H9 (cell line): ENCODE measurements around the gene C2orf78. TPM values are rescaled to one million over a fixed set of nuclear protein-coding genes. Genes with fewer than 3 reads are reported as not detected.

Experiments
- DNase-seq: peaks from one replicate; pipeline ENCODE4 v3.0.0-alpha.2; 2017
- H2AFZ ChIP-seq: one replicate; pipeline ENCODE4 v1.6.1; 2013; ENCODE audit warnings: mild to moderate bottlenecking, low read length, control low read depth, moderate library complexity
- H2AK5ac ChIP-seq: 2 replicates; pipeline ENCODE4 v1.6.1; 2013; ENCODE audit warnings: low read length, control low read depth, mixed read lengths; ENCODE audit not compliant: insufficient read length
- H2BK120ac ChIP-seq: one replicate; pipeline ENCODE4 v1.6.1; 2013; ENCODE audit warnings: low read depth, mild to moderate bottlenecking, low read length, control low read depth, inconsistent platforms; ENCODE audit not compliant: poor library complexity, severe bottlenecking
- H2BK12ac ChIP-seq: 2 replicates; pipeline ENCODE4 v1.6.1; 2013; ENCODE audit warnings: low read length, control low read depth, mixed read lengths, low read depth; ENCODE audit not compliant: insufficient read length
- H2BK15ac ChIP-seq: 2 replicates; pipeline ENCODE4 v1.6.1; 2013; ENCODE audit warnings: low read depth, low read length, control low read depth
- H2BK20ac ChIP-seq: one replicate; pipeline ENCODE4 v1.6.1; 2013; ENCODE audit warnings: low read depth, mild to moderate bottlenecking, low read length, control low read depth, inconsistent platforms; ENCODE audit not compliant: poor library complexity, severe bottlenecking
- H2BK5ac ChIP-seq: 2 replicates; pipeline ENCODE4 v1.6.1; 2013; ENCODE audit warnings: low read length, control low read depth, mixed read lengths; ENCODE audit not compliant: insufficient read length
- H3K14ac ChIP-seq: 2 replicates; pipeline ENCODE4 v1.6.1; 2013; ENCODE audit warnings: low read length, control low read depth; ENCODE audit not compliant: insufficient read depth
- H3K18ac ChIP-seq: 2 replicates; pipeline ENCODE4 v1.6.1; 2013; ENCODE audit warnings: low read depth, mild to moderate bottlenecking, mixed read lengths, low read length, control low read depth; ENCODE audit not compliant: insufficient read length
- H3K23ac ChIP-seq: 2 replicates; pipeline ENCODE4 v1.6.1; 2013; ENCODE audit warnings: low read length, control low read depth, mixed read lengths, low read depth; ENCODE audit not compliant: insufficient read length
- H3K23me2 ChIP-seq: 2 replicates; pipeline ENCODE4 v1.6.1; 2013; ENCODE audit warnings: low read depth, mild to moderate bottlenecking, mixed read lengths, low read length, control low read depth; ENCODE audit not compliant: insufficient read length, poor library complexity, severe bottlenecking
- H3K27ac ChIP-seq: 2 replicates; pipeline ENCODE4 v1.5.1; 2013; ENCODE audit warnings: low read length, control low read depth, mixed read lengths, low read depth; ENCODE audit not compliant: insufficient read length
- H3K27me3 ChIP-seq: 2 replicates; pipeline ENCODE4 v1.6.1; 2013; ENCODE audit warnings: low read length, control low read depth, inconsistent platforms; ENCODE audit not compliant: insufficient read depth
- H3K4ac ChIP-seq: 2 replicates; pipeline ENCODE4 v1.6.1; 2013; ENCODE audit warnings: low read depth, mild to moderate bottlenecking, control low read depth, inconsistent platforms, low read length, moderate library complexity
- H3K4me1 ChIP-seq: 2 replicates; pipeline ENCODE4 v1.6.1; 2013; ENCODE audit warnings: low read length, control low read depth, inconsistent platforms; ENCODE audit not compliant: insufficient read depth
- H3K4me2 ChIP-seq: 2 replicates; pipeline ENCODE4 v1.6.1; 2013; ENCODE audit warnings: low read length, control low read depth, mixed read lengths; ENCODE audit not compliant: insufficient read length, insufficient read depth
- H3K56ac ChIP-seq: 2 replicates; pipeline ENCODE4 v1.6.1; 2013; ENCODE audit warnings: low read depth, mild to moderate bottlenecking, mixed read lengths, low read length, control low read depth; ENCODE audit not compliant: insufficient read length
- H3K79me1 ChIP-seq: 2 replicates; pipeline ENCODE4 v1.6.1; 2013; ENCODE audit warnings: low read depth, mild to moderate bottlenecking, moderate library complexity, low read length, control low read depth, inconsistent platforms; ENCODE audit not compliant: insufficient read depth, poor library complexity, severe bottlenecking
- H3K79me2 ChIP-seq: 2 replicates; pipeline ENCODE4 v1.6.1; 2013; ENCODE audit warnings: low read length, control low read depth, inconsistent platforms; ENCODE audit not compliant: insufficient read depth
- H3K9ac ChIP-seq: 2 replicates; pipeline ENCODE4 v1.6.1; 2013; ENCODE audit warnings: low read length, control low read depth, mixed read lengths; ENCODE audit not compliant: insufficient read length; ENCODE audit errors: extremely low read depth
- H3K9me3 ChIP-seq: one replicate; pipeline ENCODE4 v1.6.1; 2013; ENCODE audit warnings: low read depth, low read length, inconsistent platforms; ENCODE audit not compliant: control insufficient read depth
- H3T11ph ChIP-seq: one replicate; pipeline ENCODE4 v1.6.1; 2013; ENCODE audit warnings: mild to moderate bottlenecking, low read length, control low read depth, inconsistent platforms
- H4K20me1 ChIP-seq: one replicate; pipeline ENCODE4 v1.6.1; 2013; ENCODE audit not compliant: control insufficient read depth, insufficient read length, insufficient read depth
- H4K5ac ChIP-seq: 2 replicates; pipeline ENCODE4 v1.6.1; 2013; ENCODE audit warnings: low read depth, mild to moderate bottlenecking, mixed read lengths, low read length, control low read depth; ENCODE audit not compliant: insufficient read length
- H4K8ac ChIP-seq: replicated peaks from 2 replicates; pipeline ENCODE4 v1.6.1; 2013; ENCODE audit warnings: low read length, control low read depth, mixed read lengths, low read depth; ENCODE audit not compliant: insufficient read length
- H4K91ac ChIP-seq: 2 replicates; pipeline ENCODE4 v1.6.1; 2013; ENCODE audit warnings: low read depth, mild to moderate bottlenecking, moderate library complexity, mixed read lengths, low read length, control low read depth; ENCODE audit not compliant: insufficient read length
- H3K27ac Mint-ChIP-seq, 3 experiments: 2 replicates in 2 of 3; 3 replicates in 1 of 3; pipeline ENCODE4 v1.8.0; 2020 to 2021; ENCODE audit warnings: mixed read lengths in 3 of 3, mild to moderate bottlenecking in 1 of 3, moderate library complexity in 1 of 3
- H3K27me3 Mint-ChIP-seq: 2 replicates; pipeline ENCODE4 v1.8.0; 2021; ENCODE audit warnings: low read depth, mild to moderate bottlenecking, moderate library complexity, mixed read lengths
- H3K36me3 Mint-ChIP-seq, 3 experiments: 2 replicates in 2 of 3; 3 replicates in 1 of 3; pipeline ENCODE4 v1.8.0; 2020 to 2021; ENCODE audit warnings: low read depth in 3 of 3, mixed read lengths in 3 of 3; ENCODE audit not compliant: insufficient read depth in 1 of 3
- H3K4me1 Mint-ChIP-seq, 2 experiments: 2 replicates each; pipeline ENCODE4 v1.8.0; 2020; ENCODE audit warnings: mixed read lengths in 2 of 2
- H3K4me3 Mint-ChIP-seq, 2 experiments: 2 replicates in 1 of 2; 3 replicates in 1 of 2; pipeline ENCODE4 v1.8.0; 2020 to 2021; ENCODE audit warnings: mild to moderate bottlenecking in 2 of 2, mixed read lengths in 2 of 2, moderate library complexity in 1 of 2
- H3K9me3 Mint-ChIP-seq, 2 experiments: 2 replicates in 1 of 2; 3 replicates in 1 of 2; pipeline ENCODE4 v1.8.0; 2020; ENCODE audit warnings: mild to moderate bottlenecking in 2 of 2, mixed read lengths in 2 of 2, moderate library complexity in 1 of 2
- CTCF ChIP-seq: fragments of 200-600 bp; sonication (generic); conservative IDR thresholded peaks from 3 replicates; pipeline ENCODE4 v1.8.0; 2021; ENCODE audit warnings: antibody characterized with exemption, mild to moderate bottlenecking
- WGBS: extraction: QIAGEN DNeasy Blood & Tissue Kit; methylation state at CpG from one replicate; pipeline ENCODE4 v1.1.7; 2013; ENCODE audit warnings: missing lambda C conversion rate, low lambda C conversion rate, mixed read lengths; ENCODE audit not compliant: insufficient read length; ENCODE audit errors: extremely low coverage; 5-methylcytosine and 5-hydroxymethylcytosine counted together
- total RNA-seq: library from RNA; stranded (reverse); gene quantifications from 2 replicates; pipeline ENCODE4 v1.2.1, GENCODE V29; 2021

C2orf78 gene
- total RNA-seq, 1 experiment from 2014 or later, result 0.09 TPM

DNA sequence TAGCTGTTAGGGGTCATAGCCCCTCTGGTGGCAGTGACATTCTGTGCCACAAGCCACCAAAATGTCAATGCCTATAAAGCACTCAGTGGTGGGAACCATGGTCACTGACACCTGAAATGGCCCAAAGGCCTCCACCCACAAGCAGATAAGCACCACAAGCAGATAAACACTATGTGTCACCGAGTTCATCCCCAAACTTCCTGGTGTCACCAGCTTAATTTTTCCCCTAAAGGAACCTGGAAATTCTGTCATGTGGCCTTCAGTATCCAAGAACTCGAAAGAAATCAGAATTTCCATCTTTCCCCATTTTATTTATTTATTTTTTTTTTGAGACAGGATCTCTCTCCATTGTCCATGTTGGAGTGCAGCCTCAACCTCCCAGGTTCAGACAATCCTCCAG lies 43.2 kb upstream of the C2orf78 start:
- Histone ChIP-seq H3K79me2 (no peaks in the 10 kb centered on the region; the same call in 1 of the 2 replicates), H3K18ac (no peak overlapping the region), H3K4me2 (no peak overlapping the region), H2BK20ac (no peak overlapping the region), H2AK5ac (no peak overlapping the region), H3K23me2 (peaks cover 7% of the 10 kb centered on the region), H3K9ac (no peak overlapping the region), H3T11ph (no peak overlapping the region), H4K91ac (no peak overlapping the region), H3K14ac (no peak overlapping the region), H3K23ac (no peak overlapping the region), H4K20me1 (no peaks in the 10 kb centered on the region), H2BK120ac (no peak overlapping the region), H2BK15ac (no peak overlapping the region), H3K27ac (no peak overlapping the region), H2AFZ (no peak overlapping the region), H3K79me1 (no peaks in the 10 kb centered on the region), H3K4ac (no peak overlapping the region), H3K27me3 (peaks cover 13% of the 10 kb centered on the region), H4K5ac (no peak overlapping the region), H4K8ac (no peak overlapping the region), H3K56ac (no peak overlapping the region), H2BK12ac (no peak overlapping the region), H3K4me1 (no peaks in the 10 kb centered on the region), H2BK5ac (no peak overlapping the region), H3K9me3 (no peaks in the 10 kb centered on the region)
- no CpG with 5 or more reads among the region's 2 CpGs for WGBS
- TF ChIP-seq CTCF, result no peak
- peaks cover 10% of the 10 kb centered on the region in 2 experiments for H3K9me3 Mint-ChIP-seq
- H3K4me1 Mint-ChIP-seq, result peaks cover 5 to 8% of the 10 kb centered on the region in 2 experiments
- no peak overlapping the region for H3K4me3 Mint-ChIP-seq
- H3K27me3 Mint-ChIP-seq, result peaks cover 58% of the 10 kb centered on the region
- no peak overlapping the region for H3K27ac Mint-ChIP-seq
- no peak for DNase-seq
- peaks cover 9 to 11% (median 9%) of the 10 kb centered on the region in 3 experiments for H3K36me3 Mint-ChIP-seq
